ENCODE data around the gene CDH13. TPM values are rescaled to one million over a fixed set of nuclear protein-coding genes. Genes with fewer than 3 reads are reported as not detected.

Gene CDH13
- total and polyA plus RNA-seq, 2 experiments from 2014 or later, result 1.6 to 4.4 TPM

DNA sequence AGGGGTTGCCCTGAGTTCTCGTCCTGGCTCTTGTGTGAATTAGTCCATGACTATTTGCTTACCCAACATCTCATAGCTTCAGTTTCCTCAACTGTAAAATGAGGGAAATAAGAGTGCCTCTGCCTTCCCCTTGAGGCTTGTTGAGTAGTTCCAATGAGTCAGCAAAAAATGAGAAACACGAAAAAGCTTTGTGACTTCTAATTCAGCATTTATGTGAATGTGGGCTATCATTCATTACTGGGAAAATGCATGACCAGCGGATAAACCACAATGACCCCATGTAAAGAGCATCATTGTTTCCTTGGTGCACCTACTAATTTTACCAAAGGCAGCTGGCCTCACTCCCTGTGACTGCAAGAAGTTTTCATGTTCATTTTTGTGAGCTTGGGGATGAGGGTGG lies 806.4 kb downstream of the CDH13 start:
- no peaks in the 10 kb centered on the region for H3K4me1 Mint-ChIP-seq
- H3K9me2 ChIP-seq (ENCODE audit: insufficient read depth), result no peaks in the 10 kb centered on the region
- TF ChIP-seq ZNF331 (CRISPR knock-in tag; IDR thresholded peaks at IDR 0.05; ENCODE audit: low read depth) (no peak), STAT1 (IDR thresholded peaks at IDR 0.05; ENCODE audit: unreplicated experiment) (no peak), EZH2 (IDR thresholded peaks at IDR 0.05; ENCODE audit: low read depth, unreplicated experiment) (no peak), EZH2phosphoT487 (IDR thresholded peaks at IDR 0.05; ENCODE audit: unreplicated experiment) (no peak), CREB1 (CRISPR knock-in tag; IDR thresholded peaks at IDR 0.05; ENCODE audit: low read depth) (no peak), POLR2AphosphoS5 (IDR thresholded peaks at IDR 0.05; ENCODE audit: low read depth) (no peak), NANOG (IDR thresholded peaks at IDR 0.05; ENCODE audit: borderline replicate concordance) (no peak), ZNF114 (CRISPR knock-in tag; IDR thresholded peaks at IDR 0.05) (no peak), JUNB (IDR thresholded peaks at IDR 0.05; ENCODE audit: unreplicated experiment) (no peak)
- TF ChIP-seq, protein P1, sequence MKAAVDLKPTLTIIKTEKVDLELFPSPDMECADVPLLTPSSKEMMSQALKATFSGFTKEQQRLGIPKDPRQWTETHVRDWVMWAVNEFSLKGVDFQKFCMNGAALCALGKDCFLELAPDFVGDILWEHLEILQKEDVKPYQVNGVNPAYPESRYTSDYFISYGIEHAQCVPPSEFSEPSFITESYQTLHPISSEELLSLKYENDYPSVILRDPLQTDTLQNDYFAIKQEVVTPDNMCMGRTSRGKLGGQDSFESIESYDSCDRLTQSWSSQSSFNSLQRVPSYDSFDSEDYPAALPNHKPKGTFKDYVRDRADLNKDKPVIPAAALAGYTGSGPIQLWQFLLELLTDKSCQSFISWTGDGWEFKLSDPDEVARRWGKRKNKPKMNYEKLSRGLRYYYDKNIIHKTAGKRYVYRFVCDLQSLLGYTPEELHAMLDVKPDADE (IDR thresholded peaks at IDR 0.05), result no peak
- TF ChIP-seq, protein P2, sequence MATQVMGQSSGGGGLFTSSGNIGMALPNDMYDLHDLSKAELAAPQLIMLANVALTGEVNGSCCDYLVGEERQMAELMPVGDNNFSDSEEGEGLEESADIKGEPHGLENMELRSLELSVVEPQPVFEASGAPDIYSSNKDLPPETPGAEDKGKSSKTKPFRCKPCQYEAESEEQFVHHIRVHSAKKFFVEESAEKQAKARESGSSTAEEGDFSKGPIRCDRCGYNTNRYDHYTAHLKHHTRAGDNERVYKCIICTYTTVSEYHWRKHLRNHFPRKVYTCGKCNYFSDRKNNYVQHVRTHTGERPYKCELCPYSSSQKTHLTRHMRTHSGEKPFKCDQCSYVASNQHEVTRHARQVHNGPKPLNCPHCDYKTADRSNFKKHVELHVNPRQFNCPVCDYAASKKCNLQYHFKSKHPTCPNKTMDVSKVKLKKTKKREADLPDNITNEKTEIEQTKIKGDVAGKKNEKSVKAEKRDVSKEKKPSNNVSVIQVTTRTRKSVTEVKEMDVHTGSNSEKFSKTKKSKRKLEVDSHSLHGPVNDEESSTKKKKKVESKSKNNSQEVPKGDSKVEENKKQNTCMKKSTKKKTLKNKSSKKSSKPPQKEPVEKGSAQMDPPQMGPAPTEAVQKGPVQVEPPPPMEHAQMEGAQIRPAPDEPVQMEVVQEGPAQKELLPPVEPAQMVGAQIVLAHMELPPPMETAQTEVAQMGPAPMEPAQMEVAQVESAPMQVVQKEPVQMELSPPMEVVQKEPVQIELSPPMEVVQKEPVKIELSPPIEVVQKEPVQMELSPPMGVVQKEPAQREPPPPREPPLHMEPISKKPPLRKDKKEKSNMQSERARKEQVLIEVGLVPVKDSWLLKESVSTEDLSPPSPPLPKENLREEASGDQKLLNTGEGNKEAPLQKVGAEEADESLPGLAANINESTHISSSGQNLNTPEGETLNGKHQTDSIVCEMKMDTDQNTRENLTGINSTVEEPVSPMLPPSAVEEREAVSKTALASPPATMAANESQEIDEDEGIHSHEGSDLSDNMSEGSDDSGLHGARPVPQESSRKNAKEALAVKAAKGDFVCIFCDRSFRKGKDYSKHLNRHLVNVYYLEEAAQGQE (IDR thresholded peaks at IDR 0.05; ENCODE audit: unreplicated experiment), result no peak
- TF ChIP-seq, protein P3, sequence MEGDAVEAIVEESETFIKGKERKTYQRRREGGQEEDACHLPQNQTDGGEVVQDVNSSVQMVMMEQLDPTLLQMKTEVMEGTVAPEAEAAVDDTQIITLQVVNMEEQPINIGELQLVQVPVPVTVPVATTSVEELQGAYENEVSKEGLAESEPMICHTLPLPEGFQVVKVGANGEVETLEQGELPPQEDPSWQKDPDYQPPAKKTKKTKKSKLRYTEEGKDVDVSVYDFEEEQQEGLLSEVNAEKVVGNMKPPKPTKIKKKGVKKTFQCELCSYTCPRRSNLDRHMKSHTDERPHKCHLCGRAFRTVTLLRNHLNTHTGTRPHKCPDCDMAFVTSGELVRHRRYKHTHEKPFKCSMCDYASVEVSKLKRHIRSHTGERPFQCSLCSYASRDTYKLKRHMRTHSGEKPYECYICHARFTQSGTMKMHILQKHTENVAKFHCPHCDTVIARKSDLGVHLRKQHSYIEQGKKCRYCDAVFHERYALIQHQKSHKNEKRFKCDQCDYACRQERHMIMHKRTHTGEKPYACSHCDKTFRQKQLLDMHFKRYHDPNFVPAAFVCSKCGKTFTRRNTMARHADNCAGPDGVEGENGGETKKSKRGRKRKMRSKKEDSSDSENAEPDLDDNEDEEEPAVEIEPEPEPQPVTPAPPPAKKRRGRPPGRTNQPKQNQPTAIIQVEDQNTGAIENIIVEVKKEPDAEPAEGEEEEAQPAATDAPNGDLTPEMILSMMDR (conservative IDR thresholded peaks at IDR 0.05; ENCODE audit: low read depth in 2 of 2), result no peak
- TF ChIP-seq, protein P4, sequence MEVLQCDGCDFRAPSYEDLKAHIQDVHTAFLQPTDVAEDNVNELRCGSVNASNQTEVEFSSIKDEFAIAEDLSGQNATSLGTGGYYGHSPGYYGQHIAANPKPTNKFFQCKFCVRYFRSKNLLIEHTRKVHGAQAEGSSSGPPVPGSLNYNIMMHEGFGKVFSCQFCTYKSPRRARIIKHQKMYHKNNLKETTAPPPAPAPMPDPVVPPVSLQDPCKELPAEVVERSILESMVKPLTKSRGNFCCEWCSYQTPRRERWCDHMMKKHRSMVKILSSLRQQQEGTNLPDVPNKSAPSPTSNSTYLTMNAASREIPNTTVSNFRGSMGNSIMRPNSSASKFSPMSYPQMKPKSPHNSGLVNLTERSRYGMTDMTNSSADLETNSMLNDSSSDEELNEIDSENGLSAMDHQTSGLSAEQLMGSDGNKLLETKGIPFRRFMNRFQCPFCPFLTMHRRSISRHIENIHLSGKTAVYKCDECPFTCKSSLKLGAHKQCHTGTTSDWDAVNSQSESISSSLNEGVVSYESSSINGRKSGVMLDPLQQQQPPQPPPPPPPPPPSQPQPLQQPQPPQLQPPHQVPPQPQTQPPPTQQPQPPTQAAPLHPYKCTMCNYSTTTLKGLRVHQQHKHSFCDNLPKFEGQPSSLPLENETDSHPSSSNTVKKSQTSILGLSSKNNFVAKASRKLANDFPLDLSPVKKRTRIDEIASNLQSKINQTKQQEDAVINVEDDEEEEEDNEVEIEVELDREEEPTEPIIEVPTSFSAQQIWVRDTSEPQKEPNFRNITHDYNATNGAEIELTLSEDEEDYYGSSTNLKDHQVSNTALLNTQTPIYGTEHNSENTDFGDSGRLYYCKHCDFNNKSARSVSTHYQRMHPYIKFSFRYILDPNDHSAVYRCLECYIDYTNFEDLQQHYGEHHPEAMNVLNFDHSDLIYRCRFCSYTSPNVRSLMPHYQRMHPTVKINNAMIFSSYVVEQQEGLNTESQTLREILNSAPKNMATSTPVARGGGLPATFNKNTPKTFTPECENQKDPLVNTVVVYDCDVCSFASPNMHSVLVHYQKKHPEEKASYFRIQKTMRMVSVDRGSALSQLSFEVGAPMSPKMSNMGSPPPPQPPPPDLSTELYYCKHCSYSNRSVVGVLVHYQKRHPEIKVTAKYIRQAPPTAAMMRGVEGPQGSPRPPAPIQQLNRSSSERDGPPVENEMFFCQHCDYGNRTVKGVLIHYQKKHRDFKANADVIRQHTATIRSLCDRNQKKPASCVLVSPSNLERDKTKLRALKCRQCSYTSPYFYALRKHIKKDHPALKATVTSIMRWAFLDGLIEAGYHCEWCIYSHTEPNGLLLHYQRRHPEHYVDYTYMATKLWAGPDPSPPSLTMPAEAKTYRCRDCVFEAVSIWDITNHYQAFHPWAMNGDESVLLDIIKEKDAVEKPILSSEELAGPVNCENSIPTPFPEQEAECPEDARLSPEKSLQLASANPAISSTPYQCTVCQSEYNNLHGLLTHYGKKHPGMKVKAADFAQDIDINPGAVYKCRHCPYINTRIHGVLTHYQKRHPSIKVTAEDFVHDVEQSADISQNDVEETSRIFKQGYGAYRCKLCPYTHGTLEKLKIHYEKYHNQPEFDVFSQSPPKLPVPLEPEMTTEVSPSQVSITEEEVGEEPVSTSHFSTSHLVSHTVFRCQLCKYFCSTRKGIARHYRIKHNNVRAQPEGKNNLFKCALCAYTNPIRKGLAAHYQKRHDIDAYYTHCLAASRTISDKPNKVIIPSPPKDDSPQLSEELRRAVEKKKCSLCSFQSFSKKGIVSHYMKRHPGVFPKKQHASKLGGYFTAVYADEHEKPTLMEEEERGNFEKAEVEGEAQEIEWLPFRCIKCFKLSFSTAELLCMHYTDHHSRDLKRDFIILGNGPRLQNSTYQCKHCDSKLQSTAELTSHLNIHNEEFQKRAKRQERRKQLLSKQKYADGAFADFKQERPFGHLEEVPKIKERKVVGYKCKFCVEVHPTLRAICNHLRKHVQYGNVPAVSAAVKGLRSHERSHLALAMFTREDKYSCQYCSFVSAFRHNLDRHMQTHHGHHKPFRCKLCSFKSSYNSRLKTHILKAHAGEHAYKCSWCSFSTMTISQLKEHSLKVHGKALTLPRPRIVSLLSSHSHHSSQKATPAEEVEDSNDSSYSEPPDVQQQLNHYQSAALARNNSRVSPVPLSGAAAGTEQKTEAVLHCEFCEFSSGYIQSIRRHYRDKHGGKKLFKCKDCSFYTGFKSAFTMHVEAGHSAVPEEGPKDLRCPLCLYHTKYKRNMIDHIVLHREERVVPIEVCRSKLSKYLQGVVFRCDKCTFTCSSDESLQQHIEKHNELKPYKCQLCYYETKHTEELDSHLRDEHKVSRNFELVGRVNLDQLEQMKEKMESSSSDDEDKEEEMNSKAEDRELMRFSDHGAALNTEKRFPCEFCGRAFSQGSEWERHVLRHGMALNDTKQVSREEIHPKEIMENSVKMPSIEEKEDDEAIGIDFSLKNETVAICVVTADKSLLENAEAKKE (CRISPR knock-in tag; IDR thresholded peaks at IDR 0.05), result no peak
- H3K36me3 Mint-ChIP-seq (ENCODE audit: low read depth), result no peaks in the 10 kb centered on the region
- H3K36me3 ChIP-seq (ENCODE audit: insufficient read depth), result no peaks in the 10 kb centered on the region
- H3K9me3 Mint-ChIP-seq, result peaks cover 5% of the 10 kb centered on the region; the same call in 2 of the 3 replicates
- no peak for DNase-seq (ENCODE audit: low spot score)
- no peaks in the 10 kb centered on the region for H4K20me1 ChIP-seq (replicated peaks; ENCODE audit: insufficient read depth)
- no peak overlapping the region for H3K4me3 ChIP-seq
- no peaks in the 10 kb centered on the region for H3K27me3 ChIP-seq (ENCODE audit: insufficient read depth)
- no peak for ATAC-seq
- no peak overlapping the region for H3K4me3 Mint-ChIP-seq
- 0 out of 2 replicates have a peak overlapping the region, but pooled peaks have one; percentile 44 for H3K27ac Mint-ChIP-seq
- H3K4me1 ChIP-seq (ENCODE audit: insufficient read depth), result no peaks in the 10 kb centered on the region
- H3K79me2 ChIP-seq (replicated peaks; ENCODE audit: insufficient read depth), result no peaks in the 10 kb centered on the region
- H3K27me3 Mint-ChIP-seq (ENCODE audit: insufficient read depth, low read depth, poor library complexity), result no peaks in the 10 kb centered on the region
- no peak overlapping the region for H3K27ac ChIP-seq (ENCODE audit: low read depth)
- no peak overlapping the region for H3K4me2 ChIP-seq
- H2AFZ ChIP-seq, result no peak overlapping the region
- no peaks in the 10 kb centered on the region for H3F3A ChIP-seq (replicated peaks; ENCODE audit: low read depth)

All from GM23338 (cell line).